Lung (tissue), 12 donors: ENCODE data around the gene CNOT11. TPM values are rescaled to one million over a fixed set of nuclear protein-coding genes. Genes with fewer than 3 reads are reported as not detected.

ENCODE experiments used
- ATAC-seq: fragments of 200-7000 bp; cut with Tn5 transposase; one replicate; pipeline ENCODE4 v1.9.1; 2020; ENCODE audit warnings: moderate number of reproducible peaks; ENCODE audit not compliant: insufficient read depth, low FRiP score
- DNase-seq, 3 donors: peaks; one replicate each; pipeline ENCODE4 v3.0.0-alpha.2; 2013 to 2017
- H3K27ac ChIP-seq, 2 donors: one replicate each; pipeline ENCODE4 v1.5.1; 2013; ENCODE audit warnings: mild to moderate bottlenecking in 2 of 2, moderate library complexity in 2 of 2, control low read depth in 1 of 2, inconsistent platforms in 1 of 2, low read depth in 1 of 2, low read length in 1 of 2
- H3K27me3 ChIP-seq, 3 donors: one replicate each; pipeline ENCODE4 v1.5.1; 2013; ENCODE audit warnings: low read length in 2 of 3; ENCODE audit not compliant: control insufficient read depth in 3 of 3, insufficient read depth in 3 of 3
- H3K36me3 ChIP-seq, 4 donors: one replicate each; pipeline ENCODE4 v1.5.1; 2013; ENCODE audit warnings: low read length in 4 of 4, mild to moderate bottlenecking in 1 of 4, moderate library complexity in 1 of 4; ENCODE audit not compliant: control insufficient read depth in 4 of 4, insufficient read depth in 4 of 4
- H3K4me1 ChIP-seq, 5 donors: one replicate each; pipeline ENCODE4 v1.5.1; 2013; ENCODE audit warnings: low read length in 5 of 5, mild to moderate bottlenecking in 2 of 5, moderate library complexity in 1 of 5; ENCODE audit not compliant: control insufficient read depth in 5 of 5, insufficient read depth in 5 of 5
- H3K4me3 ChIP-seq: one replicate; pipeline ENCODE4 v1.5.1; 2013; ENCODE audit warnings: mild to moderate bottlenecking, control low read depth, moderate library complexity
- H3K9ac ChIP-seq, 2 donors: one replicate each; pipeline ENCODE4 v1.5.1; 2013; ENCODE audit warnings: low read length in 2 of 2, control low read depth in 1 of 2; ENCODE audit not compliant: insufficient read depth in 1 of 2
- H3K9me3 ChIP-seq, 4 donors: one replicate each; pipeline ENCODE4 v1.5.1; 2013; ENCODE audit warnings: low read length in 3 of 4, mild to moderate bottlenecking in 1 of 4, moderate library complexity in 1 of 4; ENCODE audit not compliant: control insufficient read depth in 4 of 4, insufficient read depth in 3 of 4
- WGBS, 2 donors: extraction: QIAGEN DNeasy Blood & Tissue Kit; methylation state at CpG; one replicate each; pipeline ENCODE4 v1.1.7; 2013; 5-methylcytosine and 5-hydroxymethylcytosine counted together
- polyA plus RNA-seq, 2 donors: library from polyadenylated mRNA; stranded (reverse); fragments of 200-250 nt; gene quantifications; one replicate each; pipeline ENCODE4 v1.2.1, GENCODE V29; 2013
- total RNA-seq, 2 donors: library from RNA; depleted of rRNA in 1 of 2; stranded (reverse); fragments of >200 nt in 1 of 2; gene quantifications; one replicate each; pipeline ENCODE4 v1.2.1, GENCODE V29; 2014 to 2021
- TF ChIP-seq, protein P1 (sequence below): IDR thresholded peaks from 2 replicates; pipeline ENCODE4 v1.5.1; 2012; ENCODE audit warnings: mild to moderate bottlenecking; ENCODE audit errors: control extremely low read depth, extremely low read depth
- donor health status: control.
- donor health status: control.
- donor health status: Bipolar disorder and iron deficiency.
- donor health status: healthy.
- donor health status: DM: yes; HTN: yes; CAD: no.

Gene CNOT11
- total and polyA plus RNA-seq, 4 donors = 16.4 to 32.5 (median 23.7) TPM

DNA sequence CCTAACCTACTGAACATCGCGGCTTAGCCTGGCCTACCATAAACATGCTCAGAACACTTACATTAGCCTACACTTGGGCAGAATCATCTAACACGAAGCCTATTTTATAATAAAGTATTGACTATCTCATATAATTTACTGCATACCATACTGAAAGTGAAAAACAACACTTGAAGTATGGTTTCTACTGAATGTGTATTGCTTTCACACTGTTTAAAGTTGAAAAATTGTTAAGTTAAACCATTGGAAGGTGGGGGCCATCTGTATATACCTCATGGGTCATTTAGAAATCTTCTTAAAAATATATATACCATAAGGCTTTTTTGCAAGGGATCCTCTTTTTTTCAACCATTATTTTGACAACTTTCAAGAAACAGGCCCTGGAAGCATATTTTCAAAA lies 39.3 kb downstream of the CNOT11 start:
- no peak for DNase-seq
- TF ChIP-seq, protein P1, sequence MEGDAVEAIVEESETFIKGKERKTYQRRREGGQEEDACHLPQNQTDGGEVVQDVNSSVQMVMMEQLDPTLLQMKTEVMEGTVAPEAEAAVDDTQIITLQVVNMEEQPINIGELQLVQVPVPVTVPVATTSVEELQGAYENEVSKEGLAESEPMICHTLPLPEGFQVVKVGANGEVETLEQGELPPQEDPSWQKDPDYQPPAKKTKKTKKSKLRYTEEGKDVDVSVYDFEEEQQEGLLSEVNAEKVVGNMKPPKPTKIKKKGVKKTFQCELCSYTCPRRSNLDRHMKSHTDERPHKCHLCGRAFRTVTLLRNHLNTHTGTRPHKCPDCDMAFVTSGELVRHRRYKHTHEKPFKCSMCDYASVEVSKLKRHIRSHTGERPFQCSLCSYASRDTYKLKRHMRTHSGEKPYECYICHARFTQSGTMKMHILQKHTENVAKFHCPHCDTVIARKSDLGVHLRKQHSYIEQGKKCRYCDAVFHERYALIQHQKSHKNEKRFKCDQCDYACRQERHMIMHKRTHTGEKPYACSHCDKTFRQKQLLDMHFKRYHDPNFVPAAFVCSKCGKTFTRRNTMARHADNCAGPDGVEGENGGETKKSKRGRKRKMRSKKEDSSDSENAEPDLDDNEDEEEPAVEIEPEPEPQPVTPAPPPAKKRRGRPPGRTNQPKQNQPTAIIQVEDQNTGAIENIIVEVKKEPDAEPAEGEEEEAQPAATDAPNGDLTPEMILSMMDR = no peak
- Histone ChIP-seq H3K9me3 (no peaks in the 10 kb centered on the region), H3K27me3 (no peaks in the 10 kb centered on the region), H3K4me3 (no peak overlapping the region), H3K36me3 (peaks cover 0 to 20% (median 13%) of the 10 kb centered on the region in 4 donors), H3K4me1 (no peaks in the 10 kb centered on the region), H3K27ac (no peak overlapping the region), H3K9ac (no peak overlapping the region)
- 96 to 98% methylated on average over 3 of the region's 3 CpGs for WGBS, 2 donors
- no peak for ATAC-seq

DNA sequence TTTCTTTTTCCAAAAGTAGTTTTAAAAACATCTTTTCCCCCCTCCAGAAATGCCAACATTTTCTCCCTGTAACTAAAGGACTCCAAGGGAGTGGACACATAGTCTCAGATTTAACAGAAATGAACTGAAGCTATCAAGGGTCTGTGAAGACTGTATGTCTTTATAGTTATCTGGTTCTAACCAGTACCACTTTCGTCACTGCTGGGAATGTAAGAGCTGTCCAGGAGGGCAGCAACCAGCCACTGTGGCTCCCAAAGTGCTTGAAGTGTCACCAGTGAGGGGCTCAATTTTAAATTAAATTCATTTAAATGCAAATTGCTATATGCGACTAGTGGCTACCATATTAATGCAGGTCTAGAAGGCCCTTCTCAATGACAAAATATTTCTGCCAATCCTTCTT lies 40.9 kb downstream of the CNOT11 start:
- ATAC-seq (no peak), DNase-seq (no peak)
- Histone ChIP-seq H3K36me3 (peaks cover 0 to 14% (median 7%) of the 10 kb centered on the region in 4 donors), H3K4me3 (no peak overlapping the region), H3K27me3 (no peaks in the 10 kb centered on the region), H3K27ac (no peak overlapping the region), H3K4me1 (peaks cover 0 to 3% (median 0%) of the 10 kb centered on the region in 5 donors), H3K9me3 (no peaks in the 10 kb centered on the region), H3K9ac (no peak overlapping the region)
- TF ChIP-seq, protein P1 = no peak
- 96 to 97% methylated on average over 2 of the region's 2 CpGs for WGBS, 2 donors

DNA sequence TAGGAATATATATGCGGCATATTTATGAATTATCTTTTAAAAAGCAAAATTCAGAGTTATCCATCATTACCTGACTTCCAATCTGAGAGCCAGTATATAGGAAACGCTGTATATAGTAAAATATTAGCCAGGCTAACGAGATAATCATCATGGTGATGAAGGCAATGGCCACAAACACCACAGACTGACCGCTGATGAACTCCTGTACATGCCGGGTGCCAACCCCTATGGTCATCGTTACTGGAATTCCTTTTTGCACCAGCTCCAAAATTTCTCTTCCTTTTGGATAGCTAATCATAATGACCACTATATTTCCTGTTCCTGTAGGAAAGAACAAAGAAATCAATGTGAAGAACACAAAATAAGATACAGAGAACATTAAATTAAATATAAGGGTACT lies 42.2 kb downstream of the CNOT11 start:
- Histone ChIP-seq H3K9me3 (no peaks in the 10 kb centered on the region), H3K4me1 (peaks cover 0 to 7% (median 0%) of the 10 kb centered on the region in 5 donors), H3K27me3 (no peaks in the 10 kb centered on the region), H3K27ac (no peak overlapping the region), H3K4me3 (no peak overlapping the region), H3K9ac (no peak overlapping the region), H3K36me3 (peaks cover 0 to 14% (median 6%) of the 10 kb centered on the region in 4 donors)
- TF ChIP-seq, protein P1 = no peak
- ATAC-seq = no peak
- 84 to 93% methylated on average over 6 of the region's 6 CpGs for WGBS, 2 donors
- DNase-seq = no peak

DNA sequence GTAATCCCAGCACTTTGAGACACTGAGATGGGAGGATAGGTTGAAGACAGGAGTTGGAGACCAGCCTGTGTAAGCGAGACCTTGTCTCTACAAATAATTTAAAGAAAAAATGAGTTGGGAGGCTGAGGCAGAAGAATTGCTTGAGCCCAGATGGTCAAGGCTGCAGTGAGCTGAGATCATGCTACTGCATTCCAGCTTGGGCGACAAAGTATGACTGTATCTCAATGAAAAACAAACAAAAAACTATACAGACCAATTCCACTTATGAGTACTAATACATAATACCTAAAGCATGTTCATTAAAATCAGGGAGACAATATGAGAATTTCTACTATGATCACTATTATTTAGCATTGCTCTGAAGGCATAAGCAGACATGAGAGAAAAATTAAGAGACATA lies 43.2 kb downstream of the CNOT11 start:
- ATAC-seq (no peak), DNase-seq (no peak)
- H3K9me3 ChIP-seq = no peaks in the 10 kb centered on the region
- TF ChIP-seq, protein P1 = no peak
- no peaks in the 10 kb centered on the region for H3K27me3 ChIP-seq
- no peak overlapping the region for H3K4me3 ChIP-seq
- no peak overlapping the region for H3K27ac ChIP-seq
- no peak overlapping the region for H3K9ac ChIP-seq
- H3K4me1 ChIP-seq = peaks cover 0 to 17% (median 0%) of the 10 kb centered on the region in 5 donors
- 79 to 89% methylated on average over 2 of the region's 2 CpGs for WGBS, 2 donors
- H3K36me3 ChIP-seq = peaks cover 0 to 14% (median 4%) of the 10 kb centered on the region in 4 donors
